GM23338 (cell line): Measurements from ENCODE around the gene SMOC2. TPM values are rescaled to one million over a fixed set of nuclear protein-coding genes. Genes with fewer than 3 reads are reported as not detected.

ENCODE experiments used
- ATAC-seq: fragments of 200-7000 bp; cut with Tn5 transposase; 3 replicates; pipeline ENCODE4 v1.9.1; 2020
- DNase-seq: peaks from one replicate; pipeline ENCODE4 v3.0.0-alpha.2; 2015; ENCODE audit warnings: low spot score
- H2AFZ ChIP-seq: fragments of 200-600 bp; sonication (generic); 2 replicates; pipeline ENCODE4 v1.8.0; 2016; ENCODE audit warnings: antibody characterized with exemption, mild to moderate bottlenecking, moderate library complexity
- H3F3A ChIP-seq: fragments of 200-600 bp; sonication (generic); replicated peaks from 2 replicates; pipeline ENCODE4 v1.8.0; 2017; ENCODE audit warnings: antibody characterized with exemption, mixed run types, low read depth
- H3K27ac ChIP-seq: fragments of 200-600 bp; sonication (generic); 2 replicates; pipeline ENCODE4 v1.6.1; 2016; ENCODE audit warnings: low read depth
- H3K27me3 ChIP-seq: fragments of 200-600 bp; sonication (generic); 2 replicates; pipeline ENCODE4 v1.8.0; 2016; ENCODE audit warnings: mild to moderate bottlenecking, mixed run types, moderate library complexity; ENCODE audit not compliant: insufficient read depth
- H3K36me3 ChIP-seq: fragments of 200-600 bp; sonication (generic); 2 replicates; pipeline ENCODE4 v1.8.0; 2016; ENCODE audit warnings: mild to moderate bottlenecking; ENCODE audit not compliant: insufficient read depth
- H3K4me1 ChIP-seq: fragments of 200-600 bp; sonication (generic); 2 replicates; pipeline ENCODE4 v1.8.0; 2016; ENCODE audit warnings: mild to moderate bottlenecking, moderate library complexity; ENCODE audit not compliant: insufficient read depth
- H3K4me2 ChIP-seq: fragments of 200-600 bp; sonication (generic); 2 replicates; pipeline ENCODE4 v1.7.1; 2017; ENCODE audit warnings: mixed run types
- H3K4me3 ChIP-seq: fragments of 200-600 bp; sonication (generic); 2 replicates; pipeline ENCODE4 v1.6.1; 2016; ENCODE audit warnings: mixed run types
- H3K79me2 ChIP-seq: fragments of 200-600 bp; sonication (generic); replicated peaks from 2 replicates; pipeline ENCODE4 v1.8.0; 2017; ENCODE audit warnings: mild to moderate bottlenecking; ENCODE audit not compliant: insufficient read depth
- H3K9me2 ChIP-seq: fragments of 200-600 bp; sonication (generic); 2 replicates; pipeline ENCODE4 v1.8.0; 2017; ENCODE audit not compliant: insufficient read depth
- H4K20me1 ChIP-seq: fragments of 200-600 bp; sonication (generic); replicated peaks from 2 replicates; pipeline ENCODE4 v1.8.0; 2017; ENCODE audit warnings: mild to moderate bottlenecking; ENCODE audit not compliant: insufficient read depth
- H3K27ac Mint-ChIP-seq: 2 replicates; pipeline ENCODE4 v1.8.0; 2020; ENCODE audit warnings: inconsistent platforms, mild to moderate bottlenecking, moderate library complexity, mixed read lengths
- H3K27me3 Mint-ChIP-seq: 3 replicates; pipeline ENCODE4 v1.8.0; 2022; ENCODE audit warnings: low read depth, mild to moderate bottlenecking, moderate library complexity, mixed read lengths, inconsistent platforms; ENCODE audit not compliant: insufficient read depth, poor library complexity
- H3K36me3 Mint-ChIP-seq: 3 replicates; pipeline ENCODE4 v1.8.0; 2021; ENCODE audit warnings: low read depth, mild to moderate bottlenecking, inconsistent platforms, moderate library complexity, mixed read lengths
- H3K4me1 Mint-ChIP-seq: 3 replicates; pipeline ENCODE4 v1.8.0; 2020; ENCODE audit warnings: mild to moderate bottlenecking, inconsistent platforms, mixed read lengths
- H3K4me3 Mint-ChIP-seq: 3 replicates; pipeline ENCODE4 v1.8.0; 2021; ENCODE audit warnings: moderate library complexity, mild to moderate bottlenecking, inconsistent platforms, mixed read lengths
- H3K9me3 Mint-ChIP-seq: 3 replicates; pipeline ENCODE4 v1.8.0; 2020; ENCODE audit warnings: moderate library complexity, mild to moderate bottlenecking, inconsistent platforms, mixed read lengths
- CREB1 ChIP-seq: fragments of 250-450 bp; sonication (Bioruptor Pico); IDR thresholded peaks from 2 replicates; pipeline ENCODE4 v1.5.0; 2020; ENCODE audit warnings: low read depth, mild to moderate bottlenecking, moderate library complexity
- CTCF ChIP-seq, 2 experiments: fragments of 200-600 bp in 1 of 2; sonication (generic) in 1 of 2; conservative IDR thresholded peaks; 2 replicates each; pipeline versions ENCODE4 v1.5.1 to v1.6.1; 2016 to 2017; ENCODE audit warnings: antibody characterized with exemption in 2 of 2, low read depth in 2 of 2, mild to moderate bottlenecking in 2 of 2, moderate library complexity in 1 of 2
- ETS1 ChIP-seq: IDR thresholded peaks from 2 replicates; pipeline ENCODE4 v1.6.1; 2016; ENCODE audit warnings: antibody characterized with exemption
- EZH2 ChIP-seq: fragments of 200-600 bp; sonication (generic); IDR thresholded peaks from one replicate; pipeline ENCODE4 v1.8.0; 2017; ENCODE audit warnings: antibody characterized with exemption, mild to moderate bottlenecking, low read depth; ENCODE audit not compliant: unreplicated experiment
- POLR2AphosphoS5 ChIP-seq: IDR thresholded peaks from 2 replicates; pipeline ENCODE4 v1.6.1; 2016; ENCODE audit warnings: antibody characterized with exemption, low read depth
- REST ChIP-seq: IDR thresholded peaks from one replicate; pipeline ENCODE4 v1.6.1; 2018; ENCODE audit warnings: antibody characterized with exemption; ENCODE audit not compliant: unreplicated experiment
- polyA plus RNA-seq: library from polyadenylated mRNA; unstranded; fragments of >200 nt; fragmentation: Nextera tagmentation; extraction: Ambion mirVana; gene quantifications from 2 replicates; pipeline ENCODE4 v1.2.1, GENCODE V29; 2016
- total RNA-seq: library from RNA; depleted of rRNA; stranded (reverse); fragments of >200 nt; shearing (Covaris generic); gene quantifications from 2 replicates; pipeline ENCODE4 v1.2.3, GENCODE V29; 2014

The SMOC2 gene
- total and polyA plus RNA-seq, 2 experiments from 2014 or later, result 4.3 to 6.5 TPM

- Mint-ChIP-seq H3K4me1 (peaks cover 42% of the 10 kb centered on the region), H3K27me3 (peaks cover 7% of the 10 kb centered on the region), H3K9me3 (peaks cover 9% of the 10 kb centered on the region; the same call in 2 of the 3 replicates), H3K27ac (no peak overlapping the region), H3K4me3 (no peak overlapping the region), H3K36me3 (peaks cover 8% of the 10 kb centered on the region)
- Histone ChIP-seq H2AFZ (no peak overlapping the region), H3K79me2 (no peaks in the 10 kb centered on the region), H3K4me2 (no peak overlapping the region), H3K4me1 (peaks cover 6% of the 10 kb centered on the region), H3K4me3 (no peak overlapping the region), H3F3A (no peaks in the 10 kb centered on the region), H3K9me2 (no peaks in the 10 kb centered on the region), H4K20me1 (no peaks in the 10 kb centered on the region), H3K27ac (no peak overlapping the region), H3K36me3 (no peaks in the 10 kb centered on the region), H3K27me3 (no peaks in the 10 kb centered on the region)
- ATAC-seq (no peak), DNase-seq (no peak)
- TF ChIP-seq POLR2AphosphoS5, result no peak
- no peak for TF ChIP-seq REST
- no peak for TF ChIP-seq CREB1 (CRISPR knock-in tag)
- TF ChIP-seq ETS1, result no peak
- no peak for TF ChIP-seq EZH2
- TF ChIP-seq CTCF (conservative IDR thresholded peaks at IDR 0.05; ENCODE audit: low read depth in 2 of 2), result no peak
These were observed 193.8 kb downstream of the SMOC2 start for GRCh38 chr6:168634541-168635328.
